Trophoblast cell (in vitro differentiated cells and primary cell): ENCODE measurements around the gene AOPEP.
A peak's percentile ranks its signal among the peaks of the same experiment; 100 is the strongest.

Experiments
- DNase-seq, 2 donors: peaks; one replicate each; pipeline ENCODE4 v3.0.0-alpha.2; 2016
- H2AFZ ChIP-seq: 2 replicates; pipeline ENCODE4 v1.6.1; 2013; ENCODE audit warnings: low read length, moderate library complexity, mild to moderate bottlenecking; ENCODE audit not compliant: insufficient read depth, poor library complexity
- H2AK5ac ChIP-seq: 2 replicates; pipeline ENCODE4 v1.6.1; 2013; ENCODE audit warnings: mild to moderate bottlenecking, low read length
- H2BK120ac ChIP-seq: 2 replicates; pipeline ENCODE4 v1.6.1; 2013; ENCODE audit warnings: low read length, mild to moderate bottlenecking, moderate library complexity; ENCODE audit not compliant: insufficient read depth, poor library complexity
- H2BK12ac ChIP-seq: 2 replicates; pipeline ENCODE4 v1.6.1; 2013; ENCODE audit warnings: mild to moderate bottlenecking, low read length, moderate library complexity
- H2BK5ac ChIP-seq: 2 replicates; pipeline ENCODE4 v1.6.1; 2013; ENCODE audit warnings: low read length, low read depth, moderate library complexity, mild to moderate bottlenecking; ENCODE audit not compliant: poor library complexity
- H3K14ac ChIP-seq: 2 replicates; pipeline ENCODE4 v1.6.1; 2013; ENCODE audit warnings: mild to moderate bottlenecking, low read length
- H3K18ac ChIP-seq: 2 replicates; pipeline ENCODE4 v1.6.1; 2013; ENCODE audit warnings: mild to moderate bottlenecking, low read length
- H3K23ac ChIP-seq: 2 replicates; pipeline ENCODE4 v1.6.1; 2013; ENCODE audit warnings: low read length
- H3K27ac ChIP-seq: 2 replicates; pipeline ENCODE4 v1.5.1; 2013; ENCODE audit warnings: low read depth, mild to moderate bottlenecking, inconsistent platforms, low read length, moderate library complexity
- H3K27me3 ChIP-seq: 2 replicates; pipeline ENCODE4 v1.6.1; 2013; ENCODE audit warnings: inconsistent platforms, mild to moderate bottlenecking, low read length, moderate library complexity; ENCODE audit not compliant: insufficient read depth
- H3K36me3 ChIP-seq, 2 experiments: 1 replicate in 1 of 2; 2 replicates in 1 of 2; pipeline ENCODE4 v1.6.1; 2013; ENCODE audit warnings: low read length in 2 of 2, mild to moderate bottlenecking in 2 of 2, moderate library complexity in 1 of 2; ENCODE audit not compliant: insufficient read depth in 2 of 2, control insufficient read depth in 1 of 2
- H3K4ac ChIP-seq: 2 replicates; pipeline ENCODE4 v1.6.1; 2013; ENCODE audit warnings: low read depth, mild to moderate bottlenecking, low read length, moderate library complexity
- H3K4me1 ChIP-seq, 2 experiments: 1 replicate in 1 of 2; 2 replicates in 1 of 2; pipeline ENCODE4 v1.6.1; 2013; ENCODE audit warnings: low read length in 2 of 2, mild to moderate bottlenecking in 2 of 2, moderate library complexity in 1 of 2; ENCODE audit not compliant: insufficient read depth in 2 of 2, control insufficient read depth in 1 of 2
- H3K4me2 ChIP-seq: 2 replicates; pipeline ENCODE4 v1.6.1; 2013; ENCODE audit warnings: inconsistent platforms, mild to moderate bottlenecking, low read length, moderate library complexity
- H3K4me3 ChIP-seq: 2 replicates; pipeline ENCODE4 v1.5.1; 2013; ENCODE audit warnings: mild to moderate bottlenecking, low read depth, low read length, inconsistent platforms
- H3K79me1 ChIP-seq: one replicate; pipeline ENCODE4 v1.6.1; 2013; ENCODE audit warnings: low read length
- H3K79me2 ChIP-seq: 2 replicates; pipeline ENCODE4 v1.6.1; 2013; ENCODE audit warnings: low read length, mild to moderate bottlenecking; ENCODE audit not compliant: control insufficient read depth, insufficient read depth, poor library complexity
- H3K9ac ChIP-seq: 2 replicates; pipeline ENCODE4 v1.6.1; 2013; ENCODE audit warnings: mild to moderate bottlenecking, low read length
- H3K9me3 ChIP-seq: 2 replicates; pipeline ENCODE4 v1.6.1; 2013; ENCODE audit warnings: low read depth, mild to moderate bottlenecking, control low read depth, inconsistent platforms, low read length; ENCODE audit not compliant: insufficient read depth
- H4K12ac ChIP-seq: 2 replicates; pipeline ENCODE4 v1.6.1; 2013; ENCODE audit warnings: low read depth, mild to moderate bottlenecking, low read length, moderate library complexity
- H4K8ac ChIP-seq: 2 replicates; pipeline ENCODE4 v1.6.1; 2013; ENCODE audit warnings: low read depth, mild to moderate bottlenecking, low read length, moderate library complexity
- H4K91ac ChIP-seq: one replicate; pipeline ENCODE4 v1.6.1; 2013; ENCODE audit warnings: low read depth, mild to moderate bottlenecking, low read length, moderate library complexity
- WGBS: extraction: QIAGEN DNeasy Blood & Tissue Kit; methylation state at CpG from one replicate; pipeline ENCODE4 v1.1.7; 2013; ENCODE audit warnings: missing lambda C conversion rate; ENCODE audit not compliant: insufficient read length, insufficient coverage; ENCODE audit errors: extremely low coverage; 5-methylcytosine and 5-hydroxymethylcytosine counted together

AOPEP gene

DNA sequence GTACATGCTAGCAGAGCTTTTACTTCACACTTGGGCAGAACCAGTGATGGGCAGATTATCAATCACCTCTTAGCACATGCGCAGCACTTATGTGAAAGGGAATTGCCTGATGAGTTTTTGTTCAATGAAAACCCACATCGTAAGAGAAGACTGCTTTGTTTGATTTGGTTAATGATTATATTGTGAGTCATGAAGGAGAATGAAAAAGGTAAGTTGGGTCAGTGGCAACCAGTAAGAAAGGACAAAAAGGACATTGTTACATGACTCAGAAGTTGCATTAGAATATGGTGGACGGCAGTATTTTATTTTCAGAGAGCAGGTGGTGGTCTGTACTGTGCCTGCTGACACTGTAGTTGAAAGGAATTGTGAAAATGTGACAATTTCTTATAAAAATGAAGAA lies 127.4 kb downstream of the AOPEP start:
- H3K18ac ChIP-seq = no peak overlapping the region
- no peak overlapping the region for H3K23ac ChIP-seq
- no peak overlapping the region for H2AK5ac ChIP-seq
- H3K4me3 ChIP-seq = no peak overlapping the region
- no peaks in the 10 kb centered on the region for H3K79me2 ChIP-seq
- H2BK5ac ChIP-seq = no peak overlapping the region
- no peak overlapping the region for H4K8ac ChIP-seq
- H4K12ac ChIP-seq = no peak overlapping the region
- H3K14ac ChIP-seq = no peak overlapping the region
- H3K4ac ChIP-seq = no peak overlapping the region
- H4K91ac ChIP-seq = no peak overlapping the region
- H3K9ac ChIP-seq = no peak overlapping the region
- no peak overlapping the region for H2AFZ ChIP-seq
- no peak overlapping the region for H2BK12ac ChIP-seq
- no peak for DNase-seq
- no peak overlapping the region for H3K27ac ChIP-seq
- H3K79me1 ChIP-seq = no peaks in the 10 kb centered on the region
- no peak overlapping the region for H2BK120ac ChIP-seq
- WGBS = no CpG with 5 or more reads among the region's 3 CpGs
- no peaks in the 10 kb centered on the region for H3K9me3 ChIP-seq
- H3K27me3 ChIP-seq = no peaks in the 10 kb centered on the region
- no peak overlapping the region for H3K4me2 ChIP-seq
- H3K36me3 ChIP-seq = no peaks in the 10 kb centered on the region
- H3K4me1 ChIP-seq = no peaks in the 10 kb centered on the region

DNA sequence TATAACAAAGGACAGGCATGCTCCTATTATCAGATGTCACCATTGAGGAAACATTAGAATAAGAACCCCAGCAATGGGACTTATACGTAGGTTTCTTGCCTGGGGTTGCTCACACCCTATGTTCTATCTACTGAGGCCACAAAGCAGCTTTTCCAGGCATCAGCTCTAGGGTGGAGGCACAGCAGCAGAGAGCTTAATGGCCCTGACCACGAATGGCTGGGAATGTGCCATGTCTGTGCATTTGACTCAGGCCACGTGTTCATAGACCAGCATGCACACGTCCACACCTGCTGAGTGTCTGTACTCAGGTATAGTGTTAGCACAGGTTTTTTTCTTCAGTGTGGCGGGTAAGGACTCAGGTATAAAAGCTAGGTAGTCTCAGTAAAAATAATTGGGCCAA lies 129.4 kb downstream of the AOPEP start:
- no peaks in the 10 kb centered on the region for H3K9me3 ChIP-seq
- H3K4me1 ChIP-seq = peaks cover 3 to 5% of the 10 kb centered on the region in 2 experiments
- H3K4ac ChIP-seq = no peak overlapping the region
- H3K79me2 ChIP-seq = no peaks in the 10 kb centered on the region
- no peaks in the 10 kb centered on the region for H3K36me3 ChIP-seq
- DNase-seq = peak; percentile 21 to 22
- no peak overlapping the region for H3K14ac ChIP-seq
- H2AK5ac ChIP-seq = no peak overlapping the region
- H3K9ac ChIP-seq = no peak overlapping the region
- H4K8ac ChIP-seq = no peak overlapping the region
- no peak overlapping the region for H3K4me3 ChIP-seq
- no peak overlapping the region for H2BK5ac ChIP-seq
- no peak overlapping the region for H3K27ac ChIP-seq
- H2BK120ac ChIP-seq = no peak overlapping the region
- H4K12ac ChIP-seq = no peak overlapping the region
- no peak overlapping the region for H4K91ac ChIP-seq
- no peaks in the 10 kb centered on the region for H3K27me3 ChIP-seq
- no peak overlapping the region for H2AFZ ChIP-seq
- no peak overlapping the region for H3K18ac ChIP-seq
- H3K79me1 ChIP-seq = peaks cover 2% of the 10 kb centered on the region
- H3K4me2 ChIP-seq = no peak overlapping the region
- H3K23ac ChIP-seq = no peak overlapping the region
- no CpG with 5 or more reads among the region's 5 CpGs for WGBS
- no peak overlapping the region for H2BK12ac ChIP-seq

DNA sequence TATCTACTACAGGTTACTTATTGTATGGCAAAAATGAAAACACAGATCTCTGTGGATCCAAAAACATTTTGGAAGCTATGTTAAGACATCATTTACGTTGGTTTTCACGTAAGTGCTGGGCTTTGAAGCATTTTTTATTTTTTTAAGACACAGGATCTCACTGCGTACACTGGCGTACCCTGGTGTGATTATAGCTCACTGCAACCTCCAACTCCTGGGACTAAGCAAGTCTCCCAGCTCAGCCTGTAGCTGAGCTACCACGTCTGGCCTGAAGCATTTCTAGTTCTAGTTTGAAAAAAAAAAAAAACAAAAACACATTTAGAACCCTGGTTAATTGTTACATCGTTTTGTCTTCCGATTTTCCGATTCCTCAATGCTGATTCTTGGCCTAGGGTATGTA lies 131.3 kb downstream of the AOPEP start:
- no CpG with 5 or more reads among the region's 8 CpGs for WGBS
- no peak overlapping the region for H4K91ac ChIP-seq
- H3K79me2 ChIP-seq = no peaks in the 10 kb centered on the region
- no peak overlapping the region for H3K23ac ChIP-seq
- H2AK5ac ChIP-seq = no peak overlapping the region
- no peak overlapping the region for H3K27ac ChIP-seq
- H3K4me1 ChIP-seq = peaks cover 13 to 17% of the 10 kb centered on the region in 2 experiments
- DNase-seq = peak in 1 of 2 donors; percentile 58
- no peaks in the 10 kb centered on the region for H3K27me3 ChIP-seq
- H3K9ac ChIP-seq = no peak overlapping the region
- no peak overlapping the region for H2BK5ac ChIP-seq
- H2AFZ ChIP-seq = no peak overlapping the region
- H3K36me3 ChIP-seq = no peaks in the 10 kb centered on the region
- no peaks in the 10 kb centered on the region for H3K9me3 ChIP-seq
- no peak overlapping the region for H3K18ac ChIP-seq
- no peak overlapping the region for H3K14ac ChIP-seq
- peaks cover 5% of the 10 kb centered on the region for H3K79me1 ChIP-seq
- no peak overlapping the region for H4K8ac ChIP-seq
- H2BK12ac ChIP-seq = no peak overlapping the region
- H3K4ac ChIP-seq = no peak overlapping the region
- H3K4me3 ChIP-seq = no peak overlapping the region
- no peak overlapping the region for H2BK120ac ChIP-seq
- no peak overlapping the region for H3K4me2 ChIP-seq
- no peak overlapping the region for H4K12ac ChIP-seq

DNA sequence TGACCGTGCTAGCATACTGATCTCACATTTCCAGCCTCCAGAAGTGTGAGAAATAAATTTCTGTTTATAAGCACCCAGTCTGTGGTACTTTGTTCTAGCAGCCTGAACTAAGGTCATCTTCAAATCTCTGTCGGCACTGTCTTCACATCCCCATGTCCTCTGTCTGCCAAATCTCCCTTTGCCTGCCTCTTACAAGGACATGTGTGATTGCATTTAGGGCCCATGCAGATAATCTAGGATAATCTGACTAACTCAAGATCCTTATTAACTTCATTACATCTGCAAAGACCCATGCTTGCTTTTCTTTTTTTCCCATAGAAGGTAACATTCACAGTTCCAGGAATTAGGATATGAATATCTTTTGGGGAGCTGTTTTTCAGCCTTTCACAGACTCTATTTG lies 132.7 kb downstream of the AOPEP start:
- no peak overlapping the region for H2BK120ac ChIP-seq
- H3K27me3 ChIP-seq = no peaks in the 10 kb centered on the region
- H3K79me1 ChIP-seq = peaks cover 5% of the 10 kb centered on the region
- no peak overlapping the region for H3K18ac ChIP-seq
- no peak overlapping the region for H4K12ac ChIP-seq
- no peak overlapping the region for H3K4ac ChIP-seq
- peaks cover 13 to 17% of the 10 kb centered on the region in 2 experiments for H3K4me1 ChIP-seq
- no peak overlapping the region for H3K23ac ChIP-seq
- H3K9ac ChIP-seq = no peak overlapping the region
- no peak overlapping the region for H3K14ac ChIP-seq
- no peak overlapping the region for H2BK12ac ChIP-seq
- H3K36me3 ChIP-seq = no peaks in the 10 kb centered on the region
- no peaks in the 10 kb centered on the region for H3K79me2 ChIP-seq
- H3K9me3 ChIP-seq = no peaks in the 10 kb centered on the region
- no peak for DNase-seq
- H2AFZ ChIP-seq = no peak overlapping the region
- H2AK5ac ChIP-seq = no peak overlapping the region
- whole genome bisulfite sequencing = no CpG with 5 or more reads among the region's 2 CpGs
- no peak overlapping the region for H4K8ac ChIP-seq
- H3K4me2 ChIP-seq = no peak overlapping the region
- no peak overlapping the region for H2BK5ac ChIP-seq
- H3K27ac ChIP-seq = no peak overlapping the region
- H4K91ac ChIP-seq = no peak overlapping the region
- H3K4me3 ChIP-seq = no peak overlapping the region
